A673 (cell line): ENCODE data around the gene HNF4A. TPM values are rescaled to one million over a fixed set of nuclear protein-coding genes. Genes with fewer than 3 reads are reported as not detected.

Source experiments
- BruUV-seq: library from RNA; stranded (reverse); fragments of 400-500 nt; replicated peaks from 2 replicates; lab custom pipeline; 2021; lab: Mats Ljungman, UMichigan
- CTCF ChIA-PET: fragments of 300-600 bp; sonication (Branson Sonifier 250); formaldehyde crosslinking; loops from one replicate; lab custom pipeline; 2022; ENCODE audit warnings: antibody characterized with exemption; lab: Charles Lee
- POLR2A ChIA-PET: fragments of 300-600 bp; sonication (Branson Sonifier 250); formaldehyde crosslinking; loops from one replicate; lab custom pipeline; 2022; ENCODE audit warnings: antibody characterized with exemption; ENCODE audit not compliant: low non-redundant PET; lab: Charles Lee
- DNase-seq: peaks from one replicate; pipeline ENCODE4 v3.0.0-alpha.2; 2015; ENCODE audit warnings: low spot score
- H3K27ac ChIP-seq: fragments of 200-600 bp; sonication (generic); 2 replicates; pipeline ENCODE4 v1.5.1; 2016; ENCODE audit warnings: mixed run types, low read depth, mild to moderate bottlenecking, mixed read lengths, antibody characterized with exemption, low read length; ENCODE audit not compliant: poor library complexity, severe bottlenecking
- H3K27me3 ChIP-seq: fragments of 200-600 bp; sonication (generic); replicated peaks from 2 replicates; pipeline ENCODE4 v1.6.1; 2017; ENCODE audit warnings: mixed run types, low read depth, mild to moderate bottlenecking, mixed read lengths, antibody characterized with exemption, low read length; ENCODE audit not compliant: insufficient read depth, poor library complexity
- H3K36me3 ChIP-seq: fragments of 200-600 bp; sonication (generic); 2 replicates; pipeline ENCODE4 v1.6.1; 2016; ENCODE audit warnings: mixed run types, mild to moderate bottlenecking, mixed read lengths, antibody characterized with exemption, low read length; ENCODE audit not compliant: insufficient read depth, poor library complexity, severe bottlenecking
- H3K4me1 ChIP-seq: fragments of 200-600 bp; sonication (generic); 2 replicates; pipeline ENCODE4 v1.6.1; 2017; ENCODE audit warnings: mixed run types, mild to moderate bottlenecking, mixed read lengths, antibody characterized with exemption, low read length; ENCODE audit not compliant: insufficient read depth, poor library complexity, severe bottlenecking
- H3K4me3 ChIP-seq: fragments of 200-600 bp; sonication (generic); 2 replicates; pipeline ENCODE4 v1.5.1; 2016; ENCODE audit warnings: low read depth, mixed run types, mild to moderate bottlenecking, mixed read lengths, low read length; ENCODE audit not compliant: poor library complexity, severe bottlenecking
- H3K9me3 ChIP-seq: fragments of 200-600 bp; sonication (generic); 2 replicates; pipeline ENCODE4 v1.6.1; 2016; ENCODE audit warnings: mixed run types, low read depth, mild to moderate bottlenecking, mixed read lengths, antibody characterized with exemption, low read length; ENCODE audit not compliant: poor library complexity, severe bottlenecking
- CTCF ChIP-seq: fragments of 300-800, 200-600 bp; sonication (generic); conservative IDR thresholded peaks from 2 replicates; pipeline ENCODE4 v1.5.1; 2017; ENCODE audit warnings: low read depth, mild to moderate bottlenecking, antibody characterized with exemption, low read length, moderate library complexity, mixed read lengths
- EZH2 ChIP-seq: fragments of 200-600 bp; sonication (generic); IDR thresholded peaks from 2 replicates; pipeline ENCODE4 v1.6.1; 2017; ENCODE audit warnings: borderline replicate concordance, low read depth, mild to moderate bottlenecking, mixed read lengths, antibody characterized with exemption, low read length; ENCODE audit not compliant: poor library complexity, severe bottlenecking
- intact Hi-C: fragments of 100-400 bp; cut with micrococcal nuclease; formaldehyde crosslinking; loops from one replicate; pipeline ENCODE4 v1.10.0; 2022; ENCODE audit not compliant: unreplicated experiment
- total RNA-seq: library from RNA; stranded (reverse); gene quantifications from 2 replicates; pipeline ENCODE4 v1.2.3, GENCODE V29; 2021

The HNF4A gene
- total RNA-seq, 1 experiment from 2014 or later, result not detected

DNA sequence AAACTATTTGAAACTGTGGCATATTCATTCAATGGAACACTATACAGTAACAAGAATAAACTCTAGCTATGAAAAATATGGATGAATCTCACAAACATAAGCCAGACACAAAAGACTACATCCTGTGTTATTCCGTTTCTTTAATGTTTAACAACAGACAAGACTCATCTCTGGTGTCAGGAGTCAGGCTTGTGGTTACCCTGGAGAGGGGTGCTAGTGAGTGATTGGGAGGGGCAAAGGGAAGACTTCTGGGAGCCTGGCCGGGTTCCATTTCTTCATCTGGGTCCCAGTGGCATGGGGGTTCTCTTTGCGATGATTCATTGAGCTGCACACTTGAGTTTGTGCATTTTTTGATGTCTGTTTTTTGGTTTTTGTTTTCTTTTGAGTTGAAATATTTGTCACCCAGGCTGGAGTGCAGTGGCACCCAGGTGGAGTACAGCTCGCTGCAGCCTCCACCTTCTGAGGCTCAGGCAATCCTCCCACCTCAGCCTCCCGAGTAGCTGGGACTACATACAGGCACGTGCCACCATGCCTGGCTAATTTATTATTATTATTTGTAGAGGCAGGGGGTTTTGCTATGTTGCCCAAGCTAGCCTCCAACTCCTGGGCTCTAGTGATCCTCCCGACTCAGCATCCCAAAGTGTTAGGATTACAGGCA is 98.9 kb downstream of the HNF4A start:
- Histone ChIP-seq H3K4me1 (no peaks in the 10 kb centered on the region), H3K36me3 (no peaks in the 10 kb centered on the region), H3K27me3 (no peaks in the 10 kb centered on the region), H3K4me3 (no peak overlapping the region), H3K9me3 (no peaks in the 10 kb centered on the region), H3K27ac (no peak overlapping the region)
- POLR2A ChIA-PET, result no interaction called here
- DNase-seq, result no peak
- CTCF ChIA-PET, result interaction anchor here (0.7 kb wide), 1 partner anchor 18 kb away, joined by 3 read pairs; no protein-coding TSS in a partner anchor
- BruUV-seq, result no TSS peak
- TF ChIP-seq EZH2 (no peak), CTCF (no peak)
- intact Hi-C loops, result no loop called here

DNA sequence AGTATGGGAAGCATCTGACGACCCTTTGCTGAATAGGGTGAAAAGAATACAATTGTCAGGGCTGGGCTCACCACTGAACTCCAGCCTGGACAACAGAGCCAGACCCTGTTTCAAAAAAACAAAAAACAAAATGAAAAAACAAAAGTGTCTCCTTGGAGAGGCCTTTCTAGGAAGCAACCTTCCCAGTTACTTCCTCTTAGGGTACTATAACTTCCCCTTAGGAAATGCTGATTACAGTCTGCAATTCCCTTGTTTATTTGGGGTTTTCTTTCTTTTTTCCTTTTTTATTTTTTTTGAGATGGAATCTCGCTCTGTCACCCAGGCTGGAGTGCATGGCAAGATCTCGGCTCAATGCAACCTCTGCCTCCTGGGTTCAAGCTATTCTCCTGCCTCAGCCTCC is 99.6 kb downstream of the HNF4A start:
- Histone ChIP-seq H3K27me3 (no peaks in the 10 kb centered on the region), H3K4me1 (no peaks in the 10 kb centered on the region), H3K9me3 (no peaks in the 10 kb centered on the region), H3K36me3 (no peaks in the 10 kb centered on the region), H3K27ac (no peak overlapping the region), H3K4me3 (no peak overlapping the region)
- no peak for TF ChIP-seq EZH2
- TF ChIP-seq CTCF, result no peak
- POLR2A ChIA-PET, result no interaction called here
- CTCF ChIA-PET, result interaction anchor here (0.7 kb wide), 1 partner anchor 17 kb away, joined by 3 read pairs; no protein-coding TSS in a partner anchor
- BruUV-seq, result no TSS peak
- no peak for DNase-seq
- intact Hi-C loops, result no loop called here

GRCh38 chr20:44456611-44457010 is 101.1 kb downstream of the HNF4A start:
- no peak for TF ChIP-seq EZH2
- Histone ChIP-seq H3K36me3 (no peaks in the 10 kb centered on the region), H3K9me3 (no peaks in the 10 kb centered on the region), H3K4me3 (no peak overlapping the region), H3K27ac (no peak overlapping the region), H3K4me1 (no peaks in the 10 kb centered on the region), H3K27me3 (no peaks in the 10 kb centered on the region)
- CTCF ChIA-PET, result no interaction called here
- POLR2A ChIA-PET, result no interaction called here
- no TSS peak for BruUV-seq
- intact Hi-C loops, result no loop called here
- DNase-seq, result no peak

- TF ChIP-seq EZH2, result no peak
- no peak for TF ChIP-seq CTCF
- no TSS peak for BruUV-seq
- no peaks in the 10 kb centered on the region for H3K36me3 ChIP-seq
- H3K27ac ChIP-seq, result no peak overlapping the region
- H3K4me1 ChIP-seq, result no peaks in the 10 kb centered on the region
- ChIA-PET CTCF (no interaction called here), POLR2A (no interaction called here)
- no peaks in the 10 kb centered on the region for H3K27me3 ChIP-seq
- intact Hi-C loops, result no loop called here
- no peak overlapping the region for H3K4me3 ChIP-seq
- no peak for DNase-seq
- H3K9me3 ChIP-seq, result no peaks in the 10 kb centered on the region
Measured at GRCh38 chr20:44457016-44457415, 101.5 kb downstream of the HNF4A start.
